ENCODE results near the gene CCNK.

GRCh38 chr14:99441157-99441870 is 39.9 kb upstream of the CCNK start:
- TF ChIP-seq CTCF (conservative IDR thresholded peaks at IDR 0.05; ENCODE audit: low read length): peak; percentile 29; the same call in 1 of the 2 replicates
- no peak for TF ChIP-seq EZH2phosphoT487 (IDR thresholded peaks at IDR 0.05; ENCODE audit: borderline replicate concordance)

All from Loucy (cell line).